Kidney glomerular epithelial cell (primary cell): ENCODE data around the gene RNF213.
"Not testable (repeated sequence)": the region's sequence is repeated elsewhere in the genome, so short reads cannot be mapped to it uniquely, and the experiment has no call there.

Source experiments
- DNase-seq: peaks from one replicate; lab custom pipeline; 2025; lab: John Stamatoyannopoulos, UW

RNF213 gene

DNA sequence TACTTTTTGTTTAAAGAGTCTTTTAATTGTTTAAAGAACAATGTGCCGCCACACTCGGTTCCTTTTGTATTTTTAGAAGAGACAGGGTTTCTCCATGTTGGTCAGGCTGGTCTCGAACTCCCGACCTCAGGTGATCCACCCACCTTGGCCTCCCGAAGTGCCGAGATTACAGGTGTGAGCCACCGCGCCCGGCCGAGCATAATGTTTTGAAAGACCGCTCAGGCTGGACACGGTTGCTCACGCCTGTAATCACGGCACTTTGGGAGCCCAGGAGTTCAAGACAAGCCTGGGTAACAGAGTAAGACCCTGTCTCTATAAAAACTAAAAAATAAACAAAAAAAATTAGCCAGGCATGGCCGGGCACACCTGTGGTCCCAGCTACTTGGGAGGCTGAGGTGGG is 59.8 kb downstream of the RNF213 start:
- DNase-seq = no peak

GRCh38 chr17:80322864-80323263 is 62.2 kb downstream of the RNF213 start:
- no peak for DNase-seq

- no peak for DNase-seq
Measured at GRCh38 chr17:80323982-80324381, 63.3 kb downstream of the RNF213 start.

DNA sequence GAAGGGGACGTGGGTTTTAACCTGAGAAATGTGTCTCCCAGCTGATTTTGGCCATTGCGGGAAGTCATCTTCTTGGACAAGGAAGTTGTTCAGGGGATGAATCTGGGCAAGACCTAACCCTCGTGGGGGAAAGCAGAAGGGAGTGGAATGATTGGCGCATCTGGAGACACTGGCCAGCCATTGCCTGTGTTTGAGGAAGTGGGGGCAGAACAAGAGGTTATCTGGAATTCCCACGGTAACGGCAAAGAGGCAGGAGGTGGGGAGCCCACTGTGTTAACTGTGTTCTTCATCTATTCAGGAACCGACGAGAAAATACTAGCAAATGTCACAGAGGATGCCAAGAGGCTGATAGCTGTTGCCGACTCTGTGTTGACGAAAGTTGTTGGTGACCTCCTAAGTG is 66.9 kb downstream of the RNF213 start:
- no peak for DNase-seq

GRCh38 chr17:80328634-80329380 is 68.2 kb downstream of the RNF213 start:
- no peak for DNase-seq

GRCh38 chr17:80329421-80329820 is 68.8 kb downstream of the RNF213 start:
- not testable (repeated sequence) for DNase-seq

GRCh38 chr17:80330276-80330675 is 69.6 kb downstream of the RNF213 start:
- DNase-seq = no peak

DNA sequence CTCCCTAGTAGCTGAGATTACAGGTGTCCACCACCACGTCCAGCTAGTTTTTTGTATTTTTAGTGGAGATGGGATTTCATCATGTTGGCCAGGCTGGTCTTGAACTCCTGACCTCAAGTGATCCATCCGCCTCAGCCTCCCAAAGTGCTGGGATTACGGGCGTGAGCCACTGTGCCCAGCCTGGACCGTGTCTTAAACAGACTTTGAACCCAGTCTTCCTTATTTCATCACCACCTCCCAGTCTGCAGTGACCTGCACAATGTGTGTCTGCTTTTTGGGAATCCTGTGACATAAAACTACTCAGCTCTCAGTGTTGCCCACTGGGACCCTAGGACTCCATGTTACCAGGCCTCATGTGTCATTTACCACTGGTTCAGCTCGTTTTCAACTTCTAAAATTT is 70.3 kb downstream of the RNF213 start:
- not testable (repeated sequence) for DNase-seq

- DNase-seq = no peak
Measured at GRCh38 chr17:80331820-80332219, 71.2 kb downstream of the RNF213 start.

- no peak for DNase-seq
Measured at GRCh38 chr17:80337195-80337895, 76.7 kb downstream of the RNF213 start.

- DNase-seq = no peak
Measured at GRCh38 chr17:80339118-80339517, 78.5 kb downstream of the RNF213 start.

DNA sequence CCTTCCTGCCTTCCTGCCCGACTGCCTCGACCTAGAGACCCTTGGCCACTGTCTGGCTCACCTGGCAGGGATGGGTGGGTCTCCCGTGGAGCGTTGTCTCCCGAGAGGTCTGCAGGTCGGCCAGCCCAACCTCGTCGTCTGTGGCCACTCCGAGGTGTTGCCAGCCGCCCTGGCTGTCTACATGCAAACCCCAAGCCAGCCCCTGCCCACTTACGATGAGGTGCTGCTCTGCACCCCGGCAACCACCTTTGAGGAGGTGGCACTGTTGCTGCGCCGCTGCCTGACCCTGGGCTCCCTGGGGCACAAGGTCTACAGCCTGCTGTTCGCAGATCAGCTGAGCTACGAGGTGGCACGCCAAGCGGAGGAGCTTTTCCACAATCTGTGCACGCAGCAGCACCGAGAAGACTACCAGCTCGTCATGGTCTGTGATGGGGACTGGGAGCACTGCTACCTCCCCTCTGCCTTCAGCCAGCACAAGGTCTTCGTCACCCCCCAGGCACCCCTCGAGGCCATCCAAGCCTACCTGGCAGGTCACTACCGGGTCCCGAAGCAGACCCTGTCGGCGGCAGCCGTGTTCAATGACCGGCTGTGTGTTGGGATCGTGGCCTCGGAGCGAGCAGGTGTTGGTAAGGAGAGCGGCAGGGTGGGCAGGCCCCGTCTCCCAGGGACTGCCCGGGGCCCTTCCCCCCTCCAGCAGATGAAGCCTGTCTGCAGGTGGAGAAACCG is 79.2 kb downstream of the RNF213 start:
- DNase-seq = no peak

GRCh38 chr17:80345321-80345720 is 84.7 kb downstream of the RNF213 start:
- no peak for DNase-seq

- DNase-seq = no peak
Measured at GRCh38 chr17:80345841-80346497, 85.3 kb downstream of the RNF213 start.

GRCh38 chr17:80346498-80347275 is 86.0 kb downstream of the RNF213 start:
- DNase-seq = no peak

- DNase-seq = no peak
Measured at GRCh38 chr17:80347536-80347935, 86.9 kb downstream of the RNF213 start.

DNA sequence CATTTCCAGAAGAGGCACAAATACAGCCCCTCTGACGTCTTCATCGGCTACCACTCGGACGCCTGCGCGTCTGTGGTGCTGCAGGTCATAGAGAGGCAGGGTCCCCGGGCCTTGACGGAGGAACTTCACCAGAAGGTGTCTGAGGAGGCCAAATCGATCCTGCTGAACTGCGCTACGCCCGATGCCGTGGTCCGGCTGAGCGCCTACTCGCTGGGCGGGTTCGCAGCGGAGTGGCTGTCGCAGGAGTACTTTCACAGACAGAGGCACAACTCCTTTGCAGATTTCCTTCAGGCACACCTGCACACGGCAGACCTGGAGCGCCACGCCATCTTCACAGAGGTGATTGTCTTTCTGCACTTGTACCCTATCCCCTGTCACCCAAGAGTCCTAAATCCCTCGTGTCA is 87.3 kb downstream of the RNF213 start:
- DNase-seq = no peak

- no peak for DNase-seq
Measured at GRCh38 chr17:80348551-80349150, 88.0 kb downstream of the RNF213 start.

GRCh38 chr17:80349151-80349651 is 88.5 kb downstream of the RNF213 start:
- DNase-seq = no peak

- DNase-seq = no peak
Measured at GRCh38 chr17:80349751-80350150, 89.1 kb downstream of the RNF213 start.
